Right lung (tissue), 5 donors: ENCODE data around the gene ZNF33B. TPM values are rescaled to one million over a fixed set of nuclear protein-coding genes. Genes with fewer than 3 reads are reported as not detected.
"Not testable (repeated sequence)": the region's sequence is repeated elsewhere in the genome, so short reads cannot be mapped to it uniquely, and the experiment has no call there.

Source experiments
- DNase-seq, 2 donors: peaks; one replicate each; pipeline ENCODE4 v3.0.0-alpha.2; 2013
- polyA plus RNA-seq, 5 donors: library from polyadenylated mRNA; unstranded; fragments of 120-200 nt; gene quantifications; one replicate each; pipeline versions ENCODE4 v1.2.1 to v1.2.3, GENCODE V29; 2013; ENCODE audit warnings: inconsistent platforms in 1 of 5, low replicate concordance in 1 of 5; ENCODE audit not compliant: insufficient read length in 5 of 5, insufficient read depth in 1 of 5

Gene ZNF33B
- polyA plus RNA-seq, 5 donors, result 26.7 to 49.6 (median 44.6) TPM

DNA sequence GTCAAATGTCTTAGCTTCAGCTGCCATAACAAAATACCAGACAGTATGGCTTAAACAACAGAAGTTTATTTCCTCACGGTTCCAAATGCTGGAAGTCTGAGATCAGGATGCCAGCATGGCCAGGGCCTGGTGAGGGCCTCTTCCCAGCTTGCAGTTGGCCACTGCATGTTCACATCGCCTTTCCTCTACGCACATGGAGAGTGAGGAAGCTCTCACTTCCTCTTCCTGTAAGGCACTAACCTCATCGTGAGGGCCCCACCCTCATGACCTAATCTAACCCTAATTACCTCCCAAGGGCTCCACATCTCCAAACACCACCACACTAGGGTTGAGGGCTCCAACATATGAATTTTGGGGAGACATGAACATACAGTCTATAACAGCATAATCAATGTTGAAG, 14.4 kb downstream of the ZNF33B start:
- DNase-seq, result no peak

DNA sequence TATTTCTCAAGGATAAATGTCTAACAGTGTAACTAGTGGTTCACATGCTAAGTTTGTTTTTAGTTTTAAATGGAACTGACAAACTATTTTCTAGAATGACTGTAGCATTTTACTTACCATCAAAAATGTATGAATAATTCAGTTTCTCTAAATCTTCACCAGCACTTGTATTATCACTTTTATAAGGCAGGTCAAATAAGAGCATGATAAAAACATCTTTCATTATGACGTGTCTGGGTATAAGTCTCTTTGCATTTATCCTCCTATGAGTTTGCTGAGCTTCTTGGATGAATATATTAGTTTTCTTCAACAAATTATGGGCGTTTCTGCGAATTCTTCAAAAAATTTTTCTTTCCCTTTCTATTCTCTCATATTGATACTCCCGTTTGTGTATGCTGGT, 19.9 kb downstream of the ZNF33B start:
- no peak for DNase-seq

DNA sequence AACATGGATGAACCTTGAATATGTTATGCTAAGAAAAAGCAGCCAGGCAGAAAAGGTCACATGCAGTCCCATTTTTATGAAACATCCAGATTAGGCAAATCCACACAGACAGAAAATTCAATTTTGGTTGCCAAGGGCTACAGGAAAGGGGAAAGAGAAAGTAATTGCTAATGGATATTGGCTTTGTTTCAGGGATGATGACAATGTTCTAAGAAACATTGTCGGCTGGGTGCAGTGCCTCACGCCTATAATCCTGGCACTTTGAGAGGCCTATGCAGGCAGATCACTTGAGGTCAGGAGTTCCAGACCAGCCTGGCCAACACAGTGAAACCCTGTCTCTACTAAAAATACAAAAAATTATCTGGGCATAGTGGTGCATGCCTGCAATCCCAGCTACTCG, 23.0 kb downstream of the ZNF33B start:
- no peak for DNase-seq

DNA sequence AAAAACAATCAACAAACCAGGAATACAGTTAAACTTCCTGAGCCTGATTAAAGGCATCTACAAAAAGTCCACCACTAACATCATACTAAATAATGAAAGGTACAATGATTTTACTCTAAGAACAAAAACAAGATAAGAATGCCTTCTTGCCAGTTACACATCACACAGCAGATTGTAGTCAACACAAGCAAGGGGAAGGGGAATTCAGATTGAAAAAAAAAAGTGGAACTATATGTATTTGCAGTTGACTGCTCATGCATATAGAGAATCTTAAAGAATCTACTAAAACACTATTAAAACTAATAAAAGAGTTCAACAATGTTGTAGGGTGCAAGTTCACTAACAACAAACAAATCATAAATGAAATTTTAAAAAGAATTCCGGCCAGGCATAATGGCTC, 28.5 kb downstream of the ZNF33B start:
- DNase-seq, result no peak

DNA sequence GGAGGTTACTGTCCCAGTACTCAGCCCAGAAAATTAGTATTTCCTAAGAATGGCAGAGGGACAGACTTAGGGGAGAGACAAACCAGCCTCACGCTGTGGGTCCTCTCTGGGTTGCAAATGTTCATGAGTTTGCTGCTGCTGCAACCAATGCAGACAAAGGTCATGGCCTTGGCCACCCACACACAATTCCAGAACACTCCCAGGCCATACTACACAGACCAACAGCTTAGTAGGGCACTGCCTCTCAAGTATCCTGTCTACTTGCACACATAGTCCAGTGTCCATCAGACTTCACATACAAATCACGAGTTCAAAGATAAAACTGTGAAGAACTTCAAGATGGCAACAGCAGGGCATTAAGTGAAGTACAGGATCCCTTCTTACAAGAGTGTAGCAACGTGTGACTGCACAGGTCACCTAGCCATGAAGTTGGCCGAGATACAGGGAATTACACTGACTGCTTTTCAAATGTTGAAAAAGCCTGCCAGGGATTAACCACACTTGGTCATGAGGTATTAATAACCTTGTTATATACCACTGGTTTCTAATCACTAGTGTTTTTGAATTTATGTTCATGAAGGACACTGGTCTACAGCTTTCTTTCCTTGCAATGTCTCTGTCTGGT, 40.0 kb downstream of the ZNF33B start:
- no peak for DNase-seq

DNA sequence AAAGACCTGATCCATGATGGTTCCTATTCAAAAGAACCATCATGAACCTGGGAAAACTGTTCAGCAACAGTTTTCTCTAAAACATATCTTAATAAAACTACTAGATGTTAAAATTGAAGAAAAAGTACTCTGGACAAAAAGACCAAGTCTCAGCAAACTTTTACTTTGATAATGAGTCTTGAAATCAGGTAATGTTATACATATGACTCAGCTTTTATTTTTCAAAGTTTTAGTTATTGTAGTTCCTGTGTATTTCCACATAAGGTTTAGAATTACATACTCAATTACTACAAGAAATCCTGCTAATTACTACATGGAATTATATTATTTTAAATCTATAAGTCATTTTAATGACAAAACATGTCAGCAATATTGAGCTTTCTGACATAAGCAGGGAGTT, 42.2 kb downstream of the ZNF33B start:
- DNase-seq, result no peak

DNA sequence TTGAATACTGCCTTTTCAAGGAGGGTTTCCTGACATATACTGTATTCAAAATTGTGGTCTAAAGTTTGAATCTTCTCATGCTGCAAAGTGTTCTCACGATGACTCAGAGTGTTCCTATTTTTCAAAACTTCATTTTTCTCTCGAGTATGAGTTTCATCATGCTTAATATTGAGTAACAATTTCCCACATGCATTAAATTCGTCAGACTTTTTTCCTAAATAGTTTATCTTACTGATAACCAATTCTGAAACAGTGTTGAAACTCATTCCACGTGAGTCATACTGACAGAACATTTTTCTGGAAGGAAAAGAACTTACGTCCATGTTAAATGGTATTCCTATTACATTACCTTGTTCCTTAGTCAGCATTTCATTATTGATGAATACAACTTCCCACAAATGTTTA, 44.1 kb downstream of the ZNF33B start:
- no peak for DNase-seq

DNA sequence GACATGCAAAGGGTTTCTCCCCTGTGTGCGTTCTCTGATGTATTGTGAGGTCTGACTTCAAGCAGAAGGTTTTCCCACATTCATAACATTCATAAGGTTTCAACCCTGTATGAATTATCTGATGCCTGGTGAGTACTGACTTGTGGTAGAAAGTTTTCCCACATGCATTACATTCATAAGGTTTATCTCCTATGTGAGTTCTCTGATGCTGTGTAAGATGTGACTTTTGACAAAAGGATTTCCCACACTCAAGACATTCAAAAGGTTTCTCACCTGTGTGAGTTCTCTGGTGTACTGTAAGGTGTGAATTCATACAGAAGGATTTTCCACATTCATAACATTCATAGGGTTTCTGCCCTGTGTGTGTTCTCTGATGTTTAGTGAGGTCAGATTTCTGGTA, 45.1 kb downstream of the ZNF33B start:
- DNase-seq, result no peak

DNA sequence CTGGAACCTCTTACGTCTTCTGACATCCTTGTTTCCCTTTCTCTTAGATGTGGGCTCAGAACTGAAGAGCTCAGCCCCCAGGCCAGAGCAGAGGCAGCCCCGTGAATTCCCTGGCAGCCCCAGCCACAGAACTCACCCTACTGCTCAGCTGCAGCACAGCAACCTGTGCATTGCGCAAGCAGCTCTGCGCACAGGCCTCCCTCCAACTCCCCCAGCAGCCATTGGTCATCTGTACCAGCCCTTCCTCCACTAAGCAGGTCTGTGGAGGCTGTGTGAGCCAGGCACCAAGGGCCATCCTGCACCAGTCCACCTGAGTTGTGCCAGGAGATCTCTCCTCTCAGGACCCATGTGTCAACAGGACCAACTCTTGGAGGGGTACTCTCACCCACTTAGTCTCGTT, 54.5 kb downstream of the ZNF33B start:
- no peak for DNase-seq

DNA sequence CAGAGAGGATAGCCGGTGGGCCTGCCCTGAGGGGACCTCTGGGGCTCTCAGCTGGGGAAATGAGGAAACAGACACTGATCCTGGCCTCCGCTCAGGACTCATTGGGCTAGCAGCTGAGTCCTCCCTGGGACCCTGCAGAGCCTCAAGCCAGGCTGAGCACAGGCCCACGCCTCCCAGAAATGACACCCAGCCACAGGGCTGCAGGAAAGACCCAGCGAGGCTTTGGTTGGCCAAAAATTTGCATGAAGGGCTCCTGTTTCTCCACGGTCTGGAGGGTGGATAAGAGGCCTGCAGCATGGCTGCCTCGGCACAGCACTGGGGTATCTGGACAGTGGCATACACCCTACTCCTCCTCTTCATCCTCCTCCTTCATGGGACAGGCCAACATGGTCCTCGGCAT, 60.4 kb downstream of the ZNF33B start:
- DNase-seq, result no peak

DNA sequence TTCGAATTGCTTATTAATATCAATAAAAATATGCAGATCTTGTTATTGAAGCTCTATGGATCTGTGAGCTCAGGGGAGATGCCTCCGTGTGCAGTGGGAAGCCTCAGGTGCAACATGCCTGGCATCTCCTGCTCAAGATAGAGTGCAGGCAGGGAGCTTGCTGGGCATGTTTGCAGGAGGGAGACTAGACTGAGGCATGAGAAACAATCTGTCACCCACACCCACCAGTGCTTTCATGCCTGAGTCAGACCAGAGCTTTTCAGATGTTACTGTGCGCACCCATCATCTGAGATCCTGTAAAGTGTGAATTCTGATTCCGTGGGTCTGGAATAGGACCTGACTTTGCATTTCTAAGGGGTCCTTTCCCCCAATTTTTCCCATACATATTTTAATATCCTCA, 62.0 kb downstream of the ZNF33B start:
- no peak for DNase-seq

DNA sequence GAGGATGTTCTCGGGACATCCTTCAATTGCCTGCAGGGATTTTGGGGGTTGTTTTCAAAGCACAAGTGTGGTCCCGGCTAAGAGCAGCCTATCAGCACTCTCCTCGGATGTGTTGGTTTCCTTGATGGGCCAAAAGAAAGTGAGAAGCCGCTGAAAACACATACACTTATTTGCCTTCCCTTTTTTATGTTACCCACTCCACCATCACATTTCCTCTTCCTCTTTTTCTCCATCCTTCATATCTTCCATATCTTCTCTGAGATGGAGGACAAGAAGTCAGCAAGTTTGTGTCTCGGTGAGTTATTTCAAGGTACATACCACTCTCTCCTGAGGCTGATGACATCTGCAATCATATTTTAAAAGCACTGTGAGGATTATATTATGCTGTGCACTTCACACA, 64.0 kb downstream of the ZNF33B start:
- DNase-seq, result no peak

DNA sequence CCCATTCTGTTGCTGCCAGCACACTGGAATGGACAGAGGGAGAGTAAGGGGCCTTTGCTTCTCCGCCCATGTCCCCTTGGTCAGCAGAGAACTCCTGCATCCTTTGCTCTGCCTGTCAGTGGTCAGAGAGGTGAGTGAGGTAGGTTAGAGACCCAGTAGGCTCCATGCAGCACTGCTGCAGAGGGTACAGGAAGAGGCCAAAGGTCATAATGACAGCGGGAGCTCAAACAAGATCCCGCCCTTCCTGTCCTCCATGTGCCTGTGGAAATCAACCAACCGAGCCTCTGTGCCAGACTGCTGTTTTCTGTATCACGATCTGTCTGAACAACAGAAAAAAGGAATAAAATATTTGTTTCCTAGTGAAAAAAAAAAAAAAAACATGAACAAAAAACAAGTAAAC, 81.4 kb downstream of the ZNF33B start:
- no peak for DNase-seq

DNA sequence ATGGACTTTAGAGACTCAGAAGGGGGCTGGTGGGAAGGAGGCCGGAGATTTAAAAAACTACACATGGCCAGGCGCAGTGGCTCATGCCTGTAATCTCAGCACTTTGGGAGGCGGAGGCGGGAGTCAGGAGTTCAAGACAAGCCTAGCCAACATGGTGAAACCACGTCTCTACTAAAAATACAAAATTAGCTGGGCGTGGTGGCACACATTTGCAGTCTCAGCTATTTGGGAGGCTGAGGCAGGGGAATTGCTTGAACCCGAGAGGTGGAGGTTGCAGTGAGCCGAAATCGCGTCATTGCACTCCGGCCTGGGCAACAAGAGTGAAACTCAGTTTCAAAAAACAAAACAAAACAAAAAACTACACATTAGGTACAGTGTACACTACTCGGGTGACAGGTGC, 84.8 kb downstream of the ZNF33B start:
- DNase-seq, result not testable (repeated sequence)

DNA sequence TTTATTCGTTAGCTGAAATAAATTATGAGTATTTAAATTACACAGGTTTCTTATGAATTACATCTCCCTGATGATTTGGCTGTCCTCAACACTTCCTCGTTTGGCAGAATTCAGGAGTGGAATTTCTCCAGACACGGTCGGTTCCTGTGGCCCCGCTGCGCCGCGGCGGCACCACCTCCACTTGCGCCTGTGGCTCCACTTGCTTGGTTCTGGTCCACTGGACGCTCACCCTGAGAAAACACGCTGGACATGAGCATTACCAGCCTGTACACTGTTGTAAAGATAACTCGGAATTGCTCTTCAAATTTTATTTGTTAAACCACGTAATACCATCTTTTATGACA, 85.3 kb downstream of the ZNF33B start:
- DNase-seq, result no peak

DNA sequence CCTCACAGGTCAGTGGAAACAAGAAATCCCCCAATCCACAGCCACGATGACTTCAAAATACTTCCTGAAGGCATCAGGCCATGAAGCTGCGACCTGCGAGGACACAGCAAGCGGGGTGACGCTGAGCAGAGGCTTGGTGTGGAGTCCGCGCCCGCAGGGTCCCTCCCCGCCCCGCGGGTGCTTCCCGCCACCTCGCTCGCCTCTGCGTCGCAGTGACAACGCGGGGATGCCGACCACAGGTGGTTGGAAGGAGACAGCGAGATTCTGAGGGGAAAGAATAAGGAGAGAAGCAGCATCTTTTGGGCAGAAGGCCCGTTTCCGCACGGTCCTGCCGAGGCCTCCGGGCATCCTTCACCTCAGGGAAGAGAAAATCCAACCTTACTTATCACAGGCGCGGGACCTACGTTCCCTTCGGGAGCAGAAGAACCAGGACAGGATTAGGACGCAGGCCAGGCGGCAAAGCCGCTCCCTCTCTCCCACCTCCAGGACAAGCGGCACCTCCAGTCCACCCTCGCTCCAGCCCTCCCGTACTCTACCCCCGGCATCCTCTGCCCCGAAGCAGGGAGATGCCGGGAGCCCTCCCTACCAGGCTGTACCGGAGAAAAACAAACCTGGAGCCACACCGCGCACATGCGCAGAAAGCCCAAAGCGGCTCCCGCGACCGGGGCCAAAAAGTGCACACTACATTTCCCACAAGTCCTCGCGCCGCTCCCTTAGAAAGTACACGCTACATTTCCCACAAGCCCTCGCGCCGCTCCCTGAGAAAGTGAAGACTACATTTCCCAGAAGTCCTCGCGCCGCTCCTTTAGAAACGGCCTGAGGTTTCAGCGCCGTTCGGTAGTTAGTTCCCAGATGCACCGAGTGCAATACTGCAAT, 85.9 kb downstream of the ZNF33B start:
- DNase-seq, result peak; percentile 95

DNA sequence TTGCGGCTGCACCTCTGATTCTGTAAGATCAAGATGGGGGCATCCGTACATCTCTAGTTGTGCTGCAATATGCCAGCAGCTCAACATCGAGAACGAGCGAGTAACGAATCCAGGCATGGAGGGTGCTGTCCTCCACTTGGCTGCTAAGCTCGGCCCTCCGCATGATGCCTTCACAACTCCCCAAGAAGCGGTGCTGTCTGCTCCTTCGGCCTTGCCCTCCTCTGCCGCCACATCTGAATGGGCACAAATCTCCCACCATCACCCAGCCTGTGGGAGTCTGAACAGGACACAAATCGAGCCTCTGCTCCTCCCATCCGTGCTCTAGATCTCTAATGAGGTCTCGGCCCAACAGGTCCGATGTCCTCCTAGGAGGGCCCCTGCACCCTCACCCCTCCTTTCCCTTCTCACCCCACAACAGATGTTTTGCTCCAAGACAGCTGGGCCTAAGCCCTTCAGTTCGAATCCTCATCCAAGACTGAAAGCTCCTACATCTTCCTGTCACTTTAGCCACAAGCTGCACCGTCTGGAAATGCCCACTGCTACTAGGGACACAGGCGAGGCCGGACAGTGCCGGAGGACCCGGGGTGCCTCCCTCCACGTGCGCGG, 86.7 kb downstream of the ZNF33B start:
- DNase-seq, result no peak

DNA sequence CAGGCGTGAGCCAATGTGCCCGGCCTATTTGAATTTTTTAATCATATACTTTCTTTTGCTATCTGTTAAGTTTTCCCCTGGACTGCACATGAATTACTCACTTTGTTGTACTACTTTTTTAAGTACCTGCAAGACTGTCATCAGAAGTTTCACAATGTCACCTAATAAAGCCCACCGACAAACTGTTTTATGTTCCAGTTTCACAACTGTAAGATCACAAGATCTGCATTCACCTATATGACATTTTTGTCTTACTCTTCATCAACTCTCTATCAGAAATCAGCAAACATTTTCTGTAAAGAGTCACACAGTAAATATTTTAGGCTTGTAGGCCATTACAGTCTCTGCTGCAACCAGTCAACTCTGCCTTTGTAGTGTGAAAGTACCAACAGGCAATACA, 88.5 kb downstream of the ZNF33B start:
- no peak for DNase-seq

DNA sequence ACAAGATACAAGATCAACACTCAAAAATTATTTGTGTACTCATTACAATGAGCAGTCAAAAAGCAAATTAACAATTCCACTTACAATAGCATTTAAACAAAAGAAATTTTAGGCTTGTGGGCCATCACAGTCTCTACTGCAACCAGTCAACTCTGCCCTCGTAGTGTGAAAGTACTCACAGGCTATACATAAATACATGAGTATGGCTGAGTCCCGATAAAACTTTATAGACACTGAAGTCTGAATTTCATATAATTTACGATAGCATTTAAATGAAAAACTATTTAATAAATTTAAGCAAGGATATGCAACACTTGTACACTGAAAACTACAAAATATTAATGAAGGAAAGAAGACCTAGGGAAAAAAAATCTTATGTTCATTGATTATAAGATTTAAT, 90.1 kb downstream of the ZNF33B start:
- DNase-seq, result no peak

DNA sequence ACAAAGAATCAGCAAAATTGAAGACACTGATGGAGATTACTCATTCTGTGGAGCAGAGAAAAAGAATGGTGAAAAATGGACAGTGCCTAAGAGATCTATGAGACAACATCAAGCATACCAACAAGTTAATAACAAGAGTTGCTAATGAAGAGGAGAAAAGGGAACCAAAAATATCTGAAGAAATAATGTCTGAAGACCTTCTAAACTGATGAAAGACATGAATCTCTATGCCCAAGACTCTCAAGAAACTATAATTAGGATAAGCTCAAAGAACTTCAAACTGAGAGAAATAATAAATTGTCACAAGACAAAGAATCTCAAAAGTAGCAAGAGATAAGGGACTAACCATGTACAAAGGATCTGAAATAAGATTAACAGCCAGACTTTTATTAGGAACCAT, 93.4 kb downstream of the ZNF33B start:
- DNase-seq, result no peak

DNA sequence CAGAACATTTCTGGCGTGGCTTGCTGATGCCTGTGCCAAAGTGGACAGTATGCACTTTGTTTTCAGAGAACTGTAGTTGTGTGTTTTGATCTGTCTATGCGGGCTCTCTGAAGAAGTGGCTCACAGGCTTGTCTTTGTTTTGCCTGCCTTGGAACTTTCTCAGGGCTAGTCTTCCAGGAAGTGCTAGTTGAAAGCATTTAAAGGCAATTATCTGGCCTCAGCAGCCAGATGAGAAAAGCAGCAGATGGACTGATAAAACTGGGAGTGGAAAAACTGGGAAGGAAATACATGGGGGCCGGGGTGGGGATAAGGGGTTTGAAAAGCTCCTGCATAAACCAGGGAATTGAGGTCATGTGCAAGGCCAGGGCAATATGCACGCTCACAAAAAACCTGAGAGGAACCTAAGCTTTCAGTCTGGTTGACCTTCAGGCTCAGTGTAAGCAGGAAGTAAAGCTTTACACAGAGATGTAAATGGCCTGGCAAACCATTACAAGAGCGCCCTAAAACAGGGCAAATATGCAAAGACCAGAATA, 94.5 kb downstream of the ZNF33B start:
- DNase-seq, result no peak
